GM10248 (cell line): ENCODE measurements around the gene MRGPRX2.

ENCODE experiments used
- CTCF ChIA-PET: fragments of 300-600 bp; sonication (Branson Sonifier 250); formaldehyde crosslinking; extraction: SDS; loops from one replicate; lab custom pipeline; 2021; ENCODE audit warnings: antibody characterized with exemption; lab: Yijun Ruan, JAX
- POLR2A ChIA-PET: fragments of 350-650 bp; sonication (Branson Sonifier 250); formaldehyde crosslinking; extraction: SDS; loops from one replicate; lab custom pipeline; 2020; ENCODE audit warnings: antibody characterized with exemption; lab: Yijun Ruan, JAX
- DNase-seq: peaks from one replicate; pipeline ENCODE4 v3.0.0; 2012; ENCODE audit errors: extremely low spot score
- TF ChIP-seq, protein P1 (sequence below): IDR thresholded peaks from 2 replicates; pipeline ENCODE4 v1.5.1; 2012; ENCODE audit warnings: mild to moderate bottlenecking, low read depth; ENCODE audit errors: extremely low read depth, missing control alignments, control extremely low read depth

Gene MRGPRX2

DNA sequence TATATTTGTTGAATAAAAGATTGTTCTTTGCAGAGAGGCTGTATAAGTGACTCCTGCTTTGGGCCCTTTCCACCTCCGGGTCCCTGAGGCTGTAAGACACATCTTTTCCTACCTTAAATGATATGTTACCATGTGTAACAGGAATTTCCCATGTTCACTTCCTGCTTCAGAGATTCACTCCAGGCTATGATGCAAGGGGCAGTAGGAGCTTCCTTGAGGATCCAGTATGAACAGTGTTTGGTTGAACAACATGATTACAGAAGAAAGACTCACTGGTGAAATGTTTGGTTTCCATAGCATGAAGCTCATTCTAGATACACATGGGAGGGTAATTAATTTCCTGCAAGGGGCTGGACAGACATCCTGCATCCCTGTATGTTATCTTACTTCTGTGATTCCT, 30.8 kb upstream of the MRGPRX2 start:
- ChIA-PET CTCF (interaction anchor here (1.5 to 1.6 kb wide), 2 partner anchors 11 to 14 kb away, joined by 3 to 4 read pairs; no protein-coding TSS in a partner anchor), POLR2A (no interaction called here)
- TF ChIP-seq, protein P1, sequence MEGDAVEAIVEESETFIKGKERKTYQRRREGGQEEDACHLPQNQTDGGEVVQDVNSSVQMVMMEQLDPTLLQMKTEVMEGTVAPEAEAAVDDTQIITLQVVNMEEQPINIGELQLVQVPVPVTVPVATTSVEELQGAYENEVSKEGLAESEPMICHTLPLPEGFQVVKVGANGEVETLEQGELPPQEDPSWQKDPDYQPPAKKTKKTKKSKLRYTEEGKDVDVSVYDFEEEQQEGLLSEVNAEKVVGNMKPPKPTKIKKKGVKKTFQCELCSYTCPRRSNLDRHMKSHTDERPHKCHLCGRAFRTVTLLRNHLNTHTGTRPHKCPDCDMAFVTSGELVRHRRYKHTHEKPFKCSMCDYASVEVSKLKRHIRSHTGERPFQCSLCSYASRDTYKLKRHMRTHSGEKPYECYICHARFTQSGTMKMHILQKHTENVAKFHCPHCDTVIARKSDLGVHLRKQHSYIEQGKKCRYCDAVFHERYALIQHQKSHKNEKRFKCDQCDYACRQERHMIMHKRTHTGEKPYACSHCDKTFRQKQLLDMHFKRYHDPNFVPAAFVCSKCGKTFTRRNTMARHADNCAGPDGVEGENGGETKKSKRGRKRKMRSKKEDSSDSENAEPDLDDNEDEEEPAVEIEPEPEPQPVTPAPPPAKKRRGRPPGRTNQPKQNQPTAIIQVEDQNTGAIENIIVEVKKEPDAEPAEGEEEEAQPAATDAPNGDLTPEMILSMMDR, result no peak
- DNase-seq, result no peak

DNA sequence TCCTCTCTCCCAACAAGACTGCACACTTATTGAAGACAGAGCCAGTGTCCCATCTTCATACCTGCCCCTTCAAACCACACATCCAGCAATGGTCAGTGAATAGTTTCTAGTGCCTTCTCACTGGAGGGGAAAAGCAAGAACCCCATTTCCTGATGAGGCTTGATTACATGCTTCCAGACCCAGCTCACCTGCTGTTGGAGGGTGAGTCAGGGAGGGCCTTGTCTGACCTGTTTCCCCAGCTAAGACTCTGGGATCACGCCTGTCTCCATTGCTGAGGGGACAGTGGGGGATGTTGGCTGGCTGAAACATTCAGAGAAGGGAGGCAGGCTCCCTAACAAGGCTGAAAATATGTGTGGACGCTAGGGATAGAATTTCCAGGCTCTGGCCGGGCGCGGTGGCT, 28.9 kb upstream of the MRGPRX2 start:
- TF ChIP-seq, protein P1, result no peak
- DNase-seq, result no peak
- POLR2A ChIA-PET, result no interaction called here
- CTCF ChIA-PET, result interaction anchor here (1.1 to 1.9 kb wide), 3 partner anchors 11 to 14 kb away, joined by 3 to 11 read pairs (median 5); no protein-coding TSS in a partner anchor

DNA sequence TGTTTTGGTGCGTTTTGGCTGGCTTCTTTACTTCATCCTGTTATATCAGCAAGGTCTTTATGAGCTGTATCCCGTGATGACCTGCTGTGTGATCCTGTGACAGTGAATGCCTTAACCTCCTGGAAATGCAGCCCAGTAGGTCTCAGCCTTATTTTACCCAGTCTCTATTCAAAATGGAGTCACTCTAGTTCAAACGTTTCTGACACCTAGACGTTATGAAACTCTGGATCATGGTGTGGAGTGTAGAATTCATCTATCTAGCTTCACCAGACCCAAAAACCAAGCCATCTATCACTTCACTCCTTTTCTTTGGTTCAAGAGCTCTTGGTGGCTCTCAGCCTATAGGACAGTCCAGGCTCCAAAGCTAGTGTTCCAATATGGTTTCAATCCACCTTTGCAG, 28.3 kb upstream of the MRGPRX2 start:
- DNase-seq, result no peak
- CTCF ChIA-PET, result interaction anchor here (1.0 to 1.9 kb wide), 6 partner anchors 9 to 20 kb away, joined by 3 to 11 read pairs (median 4); no protein-coding TSS in a partner anchor
- TF ChIP-seq, protein P1, result no peak
- POLR2A ChIA-PET, result no interaction called here

DNA sequence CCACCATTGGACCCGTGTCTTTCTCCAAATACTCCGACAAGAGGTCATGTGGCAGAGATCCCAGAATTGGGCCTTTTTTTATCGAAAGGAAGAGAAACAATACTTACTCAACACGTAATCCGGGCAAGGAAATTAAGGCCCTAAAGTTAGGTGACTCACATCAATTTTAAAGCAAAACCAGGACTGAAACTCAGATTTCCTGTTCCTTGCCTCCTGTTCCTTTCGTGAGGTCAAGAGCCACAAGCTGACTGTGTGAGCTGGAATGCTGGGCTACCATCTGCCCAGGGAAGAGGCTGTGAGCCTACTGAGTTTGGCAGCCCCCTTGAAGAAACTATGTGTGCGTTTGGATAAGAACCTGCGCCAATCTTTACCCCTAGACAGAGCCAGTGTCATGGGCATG, 27.1 kb upstream of the MRGPRX2 start:
- ChIA-PET CTCF (interaction anchor here (1.0 to 3.0 kb wide), 5 partner anchors 8 to 22 kb away, joined by 3 to 17 read pairs (median 5); no protein-coding TSS in a partner anchor), POLR2A (no interaction called here)
- no peak for DNase-seq
- TF ChIP-seq, protein P1, result no peak

DNA sequence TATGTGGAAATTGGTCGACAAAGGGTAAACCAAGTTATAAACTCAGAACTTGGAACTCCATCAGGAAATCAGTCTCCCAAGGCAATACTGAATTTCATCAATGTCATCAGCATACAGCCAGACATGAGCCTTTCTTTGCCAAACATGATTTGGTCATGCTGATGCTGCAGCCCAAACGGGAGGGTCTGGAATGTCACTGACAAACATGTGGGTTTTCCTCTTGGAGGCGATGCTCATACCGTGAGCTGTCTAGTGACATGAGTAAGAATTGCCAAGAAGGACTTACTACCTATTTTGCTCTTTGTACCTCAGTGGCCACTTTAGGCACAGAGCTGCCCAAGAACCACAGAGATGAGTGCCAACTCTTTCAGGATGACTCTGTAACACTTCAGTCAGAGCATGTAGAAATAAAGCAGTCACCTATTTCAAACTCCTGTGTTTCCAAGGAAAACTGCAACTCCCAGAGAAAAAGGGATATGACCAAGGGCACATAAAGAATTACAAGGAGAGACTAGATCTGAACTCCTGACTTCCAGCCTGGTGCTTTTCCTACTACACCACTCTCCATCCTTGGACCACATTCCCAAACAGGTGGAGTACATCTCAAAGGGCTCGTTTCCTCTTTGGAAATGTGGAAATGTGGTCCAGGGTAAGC, 24.3 kb upstream of the MRGPRX2 start:
- POLR2A ChIA-PET, result no interaction called here
- DNase-seq, result no peak
- TF ChIP-seq, protein P1, result no peak
- CTCF ChIA-PET, result no interaction called here

DNA sequence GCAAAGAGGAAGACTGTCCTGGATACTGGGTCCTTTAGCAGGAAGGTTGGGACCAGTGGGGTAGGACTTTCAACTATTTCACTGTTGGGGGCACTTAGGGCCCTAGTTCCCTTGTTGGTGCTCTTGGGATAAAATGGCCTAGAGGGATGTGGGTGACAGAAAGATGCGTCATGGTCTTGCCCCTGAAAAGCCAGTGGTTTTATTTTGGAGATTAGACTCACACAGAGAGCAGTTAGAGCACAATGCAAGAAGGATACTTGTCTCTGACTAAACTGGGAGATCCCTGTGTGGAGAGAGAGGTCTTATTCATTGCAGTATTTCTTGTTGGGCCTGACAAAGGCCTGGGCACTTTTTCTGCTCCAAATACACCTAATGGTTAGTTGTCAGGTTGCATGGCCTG, 22.6 kb upstream of the MRGPRX2 start:
- DNase-seq, result no peak
- ChIA-PET CTCF (interaction anchor here (1.0 to 8.3 kb wide), 2 partner anchors 9 to 15 kb away, joined by 3 to 90 read pairs; no protein-coding TSS in a partner anchor), POLR2A (no interaction called here)
- TF ChIP-seq, protein P1, result no peak
